ENCODE data around the gene EEF1AKMT4.

The EEF1AKMT4 gene

DNA sequence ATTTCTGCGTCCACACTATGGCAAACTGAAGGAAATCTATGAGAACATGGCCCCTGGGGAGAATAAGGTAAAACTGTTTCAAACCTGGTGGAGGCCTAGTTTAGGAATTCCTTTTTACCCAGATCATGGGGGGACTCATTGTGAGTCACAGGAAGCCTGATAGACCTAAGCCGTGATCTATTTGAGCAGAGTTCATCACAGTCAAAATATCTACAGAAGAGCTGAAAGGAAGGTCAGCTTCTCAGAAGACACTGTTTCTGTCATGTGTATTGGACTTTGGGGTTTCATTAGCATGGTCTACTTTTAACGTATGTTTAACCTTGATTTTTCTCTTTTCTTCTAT is 50.9 kb downstream of the EEF1AKMT4 start:
- DNase-seq: no peak

DNA sequence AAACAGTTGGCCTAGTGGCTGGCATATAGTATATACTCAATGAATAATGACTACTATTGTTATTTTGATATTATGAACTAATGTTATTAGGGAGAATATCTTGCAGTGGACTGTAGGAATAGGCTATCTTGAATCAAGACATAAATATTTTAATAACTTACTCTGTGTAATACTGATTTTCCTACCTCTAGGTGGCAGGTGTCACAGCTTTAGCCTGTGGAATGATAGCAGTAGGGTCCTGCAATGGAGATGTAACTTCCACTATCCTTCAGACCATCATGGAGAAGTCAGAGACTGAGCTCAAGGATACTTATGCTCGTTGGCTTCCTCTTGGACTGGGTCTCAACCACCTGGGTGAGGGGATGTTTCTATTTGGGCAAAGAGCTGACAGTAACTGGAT is 56.1 kb downstream of the EEF1AKMT4 start:
- no peak for DNase-seq

DNA sequence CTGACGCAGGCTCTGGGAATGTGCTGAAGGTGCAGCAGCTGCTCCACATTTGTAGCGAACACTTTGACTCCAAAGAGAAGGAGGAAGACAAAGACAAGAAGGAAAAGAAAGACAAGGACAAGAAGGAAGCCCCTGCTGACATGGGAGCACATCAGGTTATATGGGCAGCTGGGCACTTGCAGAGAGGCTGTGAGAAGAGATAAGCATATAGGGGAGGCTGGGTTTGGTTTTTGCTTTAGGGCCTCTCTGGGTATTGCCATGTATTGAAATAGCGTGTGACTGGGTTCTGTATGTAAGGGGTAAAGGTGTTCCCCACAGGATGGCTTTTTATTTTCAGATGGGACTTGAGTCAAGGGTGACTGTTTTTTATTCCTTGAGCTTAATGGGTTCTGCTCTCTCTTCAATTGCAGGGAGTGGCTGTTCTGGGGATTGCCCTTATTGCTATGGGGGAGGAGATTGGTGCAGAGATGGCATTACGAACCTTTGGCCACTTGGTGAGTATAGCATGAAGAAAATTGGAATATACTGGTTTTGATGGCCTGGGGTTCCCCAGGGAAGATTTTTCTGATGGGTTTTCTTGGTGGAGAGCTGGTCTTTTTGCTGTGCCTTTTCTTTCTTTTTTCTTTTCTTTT is 57.0 kb downstream of the EEF1AKMT4 start:
- DNase-seq: no peak

DNA sequence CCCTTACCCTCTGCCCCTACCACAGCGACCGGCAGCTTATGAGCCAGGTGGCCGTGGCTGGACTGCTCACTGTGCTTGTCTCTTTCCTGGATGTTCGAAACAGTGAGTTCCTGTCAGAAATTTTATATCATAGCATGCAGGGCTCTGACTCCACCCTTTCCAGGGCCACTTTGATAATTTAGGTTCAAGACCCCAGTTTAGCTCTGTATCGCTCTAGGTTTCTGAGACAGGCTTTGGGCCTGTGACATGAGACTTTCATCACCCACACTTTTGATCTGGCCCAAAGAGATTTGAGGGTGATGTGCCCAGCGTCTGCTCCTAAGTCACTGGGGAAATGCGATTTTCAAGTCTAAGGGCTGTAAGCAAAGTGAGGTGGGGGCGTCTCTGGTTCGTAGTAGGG is 58.4 kb downstream of the EEF1AKMT4 start:
- no peak for DNase-seq
